Measurements from ENCODE around the gene POLR3GL.
"Not testable (repeated sequence)": the region's sequence is repeated elsewhere in the genome, so short reads cannot be mapped to it uniquely, and the experiment has no call there.

The POLR3GL gene, protein sequence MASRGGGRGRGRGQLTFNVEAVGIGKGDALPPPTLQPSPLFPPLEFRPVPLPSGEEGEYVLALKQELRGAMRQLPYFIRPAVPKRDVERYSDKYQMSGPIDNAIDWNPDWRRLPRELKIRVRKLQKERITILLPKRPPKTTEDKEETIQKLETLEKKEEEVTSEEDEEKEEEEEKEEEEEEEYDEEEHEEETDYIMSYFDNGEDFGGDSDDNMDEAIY
- 2.6 to 14.0 (median 6.8) reads per million in 17 experiments for total RNA-seq

GRCh38 chr1:145964328-145965118 lies at the start of gene POLR3GL, which contains the start of gene ANKRD34A:
Gene POLR3GL (plus strand): TSS chr1:145964690. CDS start chr1:145974866, 10,176 bp downstream.
Gene ANKRD34A (minus strand): TSS chr1:145964575. CDS start chr1:145961759, 2,816 bp downstream.
- peak; percentile 92 to 96 (median 96) for DNase-seq

- no peak for DNase-seq
These were observed 47.7 kb upstream of the POLR3GL start for GRCh38 chr1:145916745-145917144.

GRCh38 chr1:145917595-145917994 lies 46.9 kb upstream of the POLR3GL start:
- peak in 1 of 4 experiments; percentile 13 for DNase-seq

- DNase-seq = peak; percentile 91 to 95 (median 94)
These were observed 46.1 kb upstream of the POLR3GL start, which contains the start of gene PEX11B for GRCh38 chr1:145918144-145918991. Gene PEX11B (minus strand): TSS chr1:145918717. CDS start chr1:145918688, 29 bp downstream.

GRCh38 chr1:145918992-145919939 lies 45.2 kb upstream of the POLR3GL start:
- DNase-seq = peak; percentile 52 to 70 (median 58)

- not testable (repeated sequence) for DNase-seq
These were observed 44.2 kb upstream of the POLR3GL start for GRCh38 chr1:145920297-145920696.

DNA sequence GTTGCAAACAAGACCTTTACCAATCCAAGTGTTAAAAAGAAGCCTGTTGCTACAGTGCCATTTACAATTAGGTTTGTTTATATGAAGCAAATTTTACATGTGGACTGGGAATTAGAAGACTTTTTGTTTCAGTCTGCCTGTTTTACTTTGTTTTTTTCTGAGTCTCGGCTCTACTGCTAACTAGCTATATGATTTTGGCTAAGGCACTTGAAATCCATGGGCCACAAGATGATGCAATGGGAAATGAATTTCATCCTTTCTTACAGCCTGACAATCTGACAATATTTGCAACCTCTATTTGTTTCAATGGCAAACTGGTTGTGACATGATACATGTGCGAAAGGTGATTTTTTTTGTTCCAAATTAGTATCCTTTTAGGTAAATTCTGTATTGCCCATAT lies 42.2 kb upstream of the POLR3GL start:
- no peak for DNase-seq

- DNase-seq = no peak
These were observed 37.8 kb upstream of the POLR3GL start for GRCh38 chr1:145926686-145927062.

DNA sequence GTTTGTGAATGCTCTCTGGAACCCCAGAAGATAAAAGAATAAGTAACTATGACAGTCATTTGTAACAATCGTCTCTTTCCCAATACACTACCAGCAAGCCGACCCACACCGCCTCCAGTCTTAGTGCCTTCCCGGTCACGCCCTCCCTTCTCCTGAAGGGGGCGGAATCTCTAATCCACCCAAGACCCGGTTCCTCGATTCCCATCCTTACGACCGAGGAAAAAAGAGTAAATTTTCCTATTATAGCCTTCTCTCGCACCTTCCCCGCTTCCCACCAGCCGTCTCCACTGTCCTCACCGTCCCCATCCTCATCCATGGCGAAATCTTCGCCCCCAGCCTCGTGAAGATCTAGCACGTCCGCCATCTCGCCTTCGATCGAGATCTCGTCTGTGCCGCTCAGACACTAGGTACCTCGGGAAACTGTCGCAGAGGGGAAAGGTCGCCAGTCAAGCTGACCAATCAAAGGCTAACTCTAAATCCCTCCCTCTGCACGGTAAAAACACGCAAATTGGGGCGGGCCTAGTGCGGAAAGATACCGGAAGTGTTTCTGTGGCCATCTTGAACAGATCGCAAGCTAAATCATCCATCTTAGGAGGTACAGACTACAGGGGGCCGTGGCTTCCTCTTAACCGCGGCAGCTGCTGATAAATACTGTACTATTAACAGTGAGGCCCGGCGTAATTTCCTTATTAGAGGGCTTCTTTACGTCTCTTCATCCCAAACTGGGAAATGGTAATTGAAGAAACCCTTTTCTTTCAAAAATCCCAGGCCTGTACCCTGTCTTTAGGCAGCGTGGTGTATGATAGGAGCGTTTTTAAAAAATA lies 37.2 kb upstream of the POLR3GL start, which contains the start of gene RBM8A:
RBM8A (minus strand) TSS at position 422 of the 824 bp plus-strand sequence; CDS start at position 364, 58 bp downstream.
- DNase-seq = peak; percentile 96 to 99 (median 98)

GRCh38 chr1:145927916-145928643 lies 36.4 kb upstream of the POLR3GL start:
- no peak for DNase-seq

DNA sequence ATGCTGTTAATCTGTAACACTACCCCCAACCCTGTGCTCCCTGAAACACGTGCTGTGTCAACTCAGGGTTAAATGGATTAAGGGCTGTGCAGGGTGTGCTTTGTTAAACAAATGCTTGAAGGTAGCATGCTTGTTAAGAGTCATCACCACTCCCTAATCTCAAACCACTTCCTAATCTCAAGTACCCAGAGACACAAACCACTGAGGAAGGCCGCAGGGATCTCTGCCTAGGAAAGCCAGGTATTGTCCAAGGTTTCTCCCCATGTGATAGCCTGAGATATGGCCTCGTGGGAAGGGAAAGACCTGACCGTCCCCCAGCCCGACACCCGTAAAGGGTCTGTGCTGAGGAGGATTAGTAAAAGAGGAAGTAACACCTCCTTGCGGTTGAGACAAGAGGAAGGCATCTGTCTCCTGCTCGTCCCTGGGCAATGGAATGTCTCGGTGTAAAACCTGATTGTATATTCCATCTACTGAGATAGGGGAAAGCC lies 31.9 kb upstream of the POLR3GL start:
- not testable (repeated sequence) for DNase-seq

GRCh38 chr1:145935708-145936107 lies 28.8 kb upstream of the POLR3GL start:
- no peak for DNase-seq

DNA sequence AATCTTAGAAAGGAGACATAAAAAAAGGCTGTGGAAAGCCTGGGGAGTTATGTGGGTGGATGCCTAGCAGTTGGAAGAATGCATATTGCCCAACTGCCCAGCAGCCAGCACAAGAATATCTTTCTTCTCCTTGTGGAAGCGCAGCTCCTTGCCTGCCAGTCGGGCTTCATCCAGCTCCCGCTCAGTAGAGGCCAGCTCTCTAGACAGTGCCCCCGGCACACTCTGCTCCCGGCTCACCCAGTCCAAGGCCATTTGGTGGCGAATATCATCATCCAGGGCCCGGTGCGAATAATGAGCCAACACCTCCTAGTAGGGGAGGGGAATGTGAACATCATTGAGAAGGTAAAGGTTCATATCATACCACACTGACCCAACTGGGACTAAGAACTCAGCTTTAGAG lies 28.2 kb upstream of the POLR3GL start:
- peak in 1 of 4 experiments; percentile 10 for DNase-seq

GRCh38 chr1:145937436-145937835 lies 27.1 kb upstream of the POLR3GL start:
- no peak for DNase-seq

DNA sequence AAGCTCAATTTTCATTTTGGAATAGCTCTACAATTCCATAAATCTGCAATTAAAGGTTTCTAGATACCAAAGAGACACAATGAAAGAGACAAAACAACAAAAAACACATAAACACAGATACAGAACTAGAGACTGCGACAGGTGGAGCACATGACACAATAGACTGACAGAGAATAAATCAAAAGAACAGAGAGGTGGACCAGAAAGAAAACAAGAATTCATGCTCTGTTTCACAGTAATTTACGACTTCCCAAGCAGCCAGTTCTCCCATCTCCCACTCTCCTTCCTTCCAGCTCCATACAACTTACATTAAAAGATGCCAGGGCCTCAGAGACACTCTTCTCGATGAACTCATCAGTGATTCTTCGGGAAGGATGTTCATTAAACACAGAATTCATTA lies 22.1 kb upstream of the POLR3GL start:
- DNase-seq = no peak

DNA sequence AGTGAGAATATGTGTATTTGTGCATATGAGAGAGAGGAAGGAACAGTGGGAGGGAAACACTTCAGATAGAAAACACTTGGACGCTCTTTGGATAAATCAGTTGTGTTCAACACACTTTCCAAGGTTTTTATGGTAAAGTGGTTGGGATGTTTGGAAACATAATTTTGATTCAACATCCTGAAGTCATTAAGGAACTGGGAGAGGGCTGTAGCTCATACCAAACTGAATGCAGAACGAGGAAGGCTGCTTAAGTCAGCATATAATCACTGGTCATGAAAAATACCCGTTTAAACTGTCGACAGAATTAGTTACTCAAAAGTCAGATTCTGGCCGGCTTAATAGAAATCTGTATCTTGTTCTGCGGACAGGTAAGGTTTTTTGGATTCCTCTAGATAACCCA lies 21.6 kb upstream of the POLR3GL start:
- no peak for DNase-seq

DNA sequence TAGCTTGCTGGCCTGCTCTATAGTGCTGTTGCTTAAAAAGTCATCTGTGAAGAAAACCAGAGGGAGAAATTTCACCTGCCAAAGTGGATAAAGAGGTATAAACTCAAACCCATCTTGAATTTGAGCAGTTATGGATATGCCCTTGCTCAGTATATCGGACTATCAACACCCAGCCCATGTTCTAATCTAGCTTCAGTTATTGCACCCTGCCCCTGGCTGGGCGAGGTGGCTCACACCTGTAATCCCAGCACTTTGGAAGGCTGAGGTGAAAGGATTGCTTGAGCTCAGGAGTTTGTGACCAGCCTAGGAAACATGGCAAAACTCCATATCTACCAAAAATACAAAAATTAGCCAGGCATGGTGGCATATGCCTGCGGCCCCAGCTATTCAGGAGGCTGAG lies 20.0 kb upstream of the POLR3GL start:
- DNase-seq = no peak

- no peak for DNase-seq
These were observed 18.0 kb upstream of the POLR3GL start for GRCh38 chr1:145946477-145946986.

GRCh38 chr1:145947551-145947950 lies 16.9 kb upstream of the POLR3GL start:
- no peak for DNase-seq
